ENCODE results near the gene USP7. TPM values are rescaled to one million over a fixed set of nuclear protein-coding genes. Genes with fewer than 3 reads are reported as not detected.

Gene USP7
- total RNA-seq, 2 experiments from 2014 or later, result 46.4 to 127 TPM

GRCh38 chr16:8953064-8953463 is 10.6 kb downstream of the USP7 start:
- Histone ChIP-seq H3K36me3 (ENCODE audit: insufficient read depth, low read length) (no peaks in the 10 kb centered on the region), H2AFZ (ENCODE audit: low read length) (no peak overlapping the region), H3K9me2 (ENCODE audit: insufficient read depth, low read length) (no peaks in the 10 kb centered on the region), H3K27ac (ENCODE audit: low read depth, low read length, poor library complexity, severe bottlenecking) (no peak overlapping the region), H4K20me1 (ENCODE audit: insufficient read depth, low read length) (peaks cover 68% of the 10 kb centered on the region), H3K4me2 (ENCODE audit: low read length) (peak overlapping the region; percentile 68; the same call in 1 of the 2 replicates), H3K4me1 (ENCODE audit: insufficient read depth, low read length, poor library complexity, severe bottlenecking) (peaks cover 61% of the 10 kb centered on the region), H3K9me3 (ENCODE audit: low read length) (no peaks in the 10 kb centered on the region), H3K4me3 (ENCODE audit: low read depth, low read length, poor library complexity, severe bottlenecking) (no peak overlapping the region), H3K79me2 (ENCODE audit: insufficient read depth, low read depth, low read length) (peaks cover 83% of the 10 kb centered on the region)
- ChIA-PET POLR2A (no interaction called here), CTCF (ENCODE audit: unreplicated experiment) (no interaction called here)
- TF ChIP-seq CTCF (conservative IDR thresholded peaks at IDR 0.05; ENCODE audit: low read length) (no peak), EZH2phosphoT487 (IDR thresholded peaks at IDR 0.05; ENCODE audit: borderline replicate concordance, low read depth, low read length) (no peak)
- no TSS peak for BruUV-seq (replicated peaks)
- DNase-seq (ENCODE audit: low spot score), result peak; percentile 33
- intact Hi-C loops (cut with micrococcal nuclease; ENCODE audit: unreplicated experiment), result no loop called here

GRCh38 chr16:8952281-8952751 is 11.4 kb downstream of the USP7 start:
- intact Hi-C loops (cut with micrococcal nuclease; ENCODE audit: unreplicated experiment), result no loop called here
- Histone ChIP-seq H3K79me2 (ENCODE audit: insufficient read depth, low read depth, low read length) (peaks cover 83% of the 10 kb centered on the region), H3K4me2 (ENCODE audit: low read length) (peak overlapping the region; percentile 68), H3K4me1 (ENCODE audit: insufficient read depth, low read length, poor library complexity, severe bottlenecking) (peaks cover 61% of the 10 kb centered on the region), H2AFZ (ENCODE audit: low read length) (no peak overlapping the region), H3K9me2 (ENCODE audit: insufficient read depth, low read length) (no peaks in the 10 kb centered on the region), H3K27ac (ENCODE audit: low read depth, low read length, poor library complexity, severe bottlenecking) (no peak overlapping the region), H4K20me1 (ENCODE audit: insufficient read depth, low read length) (peaks cover 69% of the 10 kb centered on the region), H3K36me3 (ENCODE audit: insufficient read depth, low read length) (no peaks in the 10 kb centered on the region), H3K4me3 (ENCODE audit: low read depth, low read length, poor library complexity, severe bottlenecking) (peak overlapping the region; percentile 17), H3K9me3 (ENCODE audit: low read length) (no peaks in the 10 kb centered on the region)
- no peak for DNase-seq (ENCODE audit: low spot score)
- ChIA-PET CTCF (ENCODE audit: unreplicated experiment) (no interaction called here), POLR2A (interaction anchor here (1.0 to 1.6 kb wide), 2 partner anchors 8 to 81 kb away, joined by 4 to 6 read pairs; no protein-coding TSS in a partner anchor)
- no TSS peak for BruUV-seq (replicated peaks)
- no peak for TF ChIP-seq CTCF (conservative IDR thresholded peaks at IDR 0.05; ENCODE audit: low read length)
- no peak for TF ChIP-seq EZH2phosphoT487 (IDR thresholded peaks at IDR 0.05; ENCODE audit: borderline replicate concordance, low read depth, low read length)

DNA sequence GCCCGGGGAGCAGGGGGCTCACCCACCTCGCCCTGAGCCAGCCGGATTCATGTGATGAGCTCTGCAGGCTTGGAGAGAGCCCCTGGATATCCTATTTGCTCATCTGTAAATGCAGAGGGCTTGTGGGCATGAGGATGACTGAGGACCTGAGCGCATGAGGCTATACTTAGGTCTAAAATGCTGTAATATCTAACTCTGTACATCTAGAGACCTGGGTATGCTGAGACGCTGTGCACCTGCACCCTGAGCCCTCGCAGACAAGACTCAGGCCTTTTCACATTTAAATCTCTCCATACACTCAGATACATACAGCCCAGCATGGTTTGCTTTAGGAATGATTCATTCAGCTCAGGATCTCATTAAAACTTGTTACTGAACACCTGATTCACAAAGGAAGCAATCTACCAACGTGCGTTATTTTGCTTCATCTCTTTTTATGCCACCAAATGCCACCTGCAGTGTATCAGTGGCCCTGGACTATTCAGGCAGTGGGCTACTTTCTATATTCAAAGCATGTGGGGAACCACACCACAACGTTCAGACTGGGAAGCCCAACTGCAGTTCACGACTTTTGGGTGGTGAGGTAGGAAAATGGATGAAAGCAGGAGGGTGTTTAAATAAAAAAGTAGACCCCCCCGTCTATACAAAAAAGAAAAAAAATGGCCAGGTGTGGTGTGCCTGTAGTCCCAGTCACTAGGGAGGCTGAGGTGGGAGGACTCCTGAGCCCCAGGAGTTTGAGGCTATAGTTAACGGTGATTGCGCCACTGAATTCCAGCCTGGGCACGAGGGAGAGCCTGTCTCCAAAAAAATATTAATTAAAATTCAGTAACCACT is 12.0 kb downstream of the USP7 start:
- peak; percentile 62 for DNase-seq (ENCODE audit: low spot score)
- H3K27ac ChIP-seq (ENCODE audit: low read depth, low read length, poor library complexity, severe bottlenecking), result peak overlapping the region; percentile 20
- peaks cover 61% of the 10 kb centered on the region for H3K4me1 ChIP-seq (ENCODE audit: insufficient read depth, low read length, poor library complexity, severe bottlenecking)
- ChIA-PET POLR2A (interaction anchor here (1.0 to 1.6 kb wide), 4 partner anchors 9 to 83 kb away, joined by 3 to 6 read pairs (median 4); partner anchors contain the start of gene CARHSP1), CTCF (ENCODE audit: unreplicated experiment) (no interaction called here)
- H3K9me3 ChIP-seq (ENCODE audit: low read length), result no peaks in the 10 kb centered on the region
- peaks cover 63% of the 10 kb centered on the region for H4K20me1 ChIP-seq (ENCODE audit: insufficient read depth, low read length)
- H3K4me2 ChIP-seq (ENCODE audit: low read length), result peak overlapping the region; percentile 68
- BruUV-seq (replicated peaks), result no TSS peak
- TF ChIP-seq CTCF (conservative IDR thresholded peaks at IDR 0.05; ENCODE audit: low read length) (no peak), EZH2phosphoT487 (IDR thresholded peaks at IDR 0.05; ENCODE audit: borderline replicate concordance, low read depth, low read length) (no peak)
- no peaks in the 10 kb centered on the region for H3K9me2 ChIP-seq (ENCODE audit: insufficient read depth, low read length)
- no peaks in the 10 kb centered on the region for H3K36me3 ChIP-seq (ENCODE audit: insufficient read depth, low read length)
- H3K79me2 ChIP-seq (ENCODE audit: insufficient read depth, low read depth, low read length), result peaks cover 83% of the 10 kb centered on the region
- peak overlapping the region; percentile 17 for H3K4me3 ChIP-seq (ENCODE audit: low read depth, low read length, poor library complexity, severe bottlenecking)
- intact Hi-C loops (cut with micrococcal nuclease; ENCODE audit: unreplicated experiment), result no loop called here
- no peak overlapping the region for H2AFZ ChIP-seq (ENCODE audit: low read length)

Measured in OCI-LY7 (cell line).